ENCODE results near the gene CD58.

Gene CD58

DNA sequence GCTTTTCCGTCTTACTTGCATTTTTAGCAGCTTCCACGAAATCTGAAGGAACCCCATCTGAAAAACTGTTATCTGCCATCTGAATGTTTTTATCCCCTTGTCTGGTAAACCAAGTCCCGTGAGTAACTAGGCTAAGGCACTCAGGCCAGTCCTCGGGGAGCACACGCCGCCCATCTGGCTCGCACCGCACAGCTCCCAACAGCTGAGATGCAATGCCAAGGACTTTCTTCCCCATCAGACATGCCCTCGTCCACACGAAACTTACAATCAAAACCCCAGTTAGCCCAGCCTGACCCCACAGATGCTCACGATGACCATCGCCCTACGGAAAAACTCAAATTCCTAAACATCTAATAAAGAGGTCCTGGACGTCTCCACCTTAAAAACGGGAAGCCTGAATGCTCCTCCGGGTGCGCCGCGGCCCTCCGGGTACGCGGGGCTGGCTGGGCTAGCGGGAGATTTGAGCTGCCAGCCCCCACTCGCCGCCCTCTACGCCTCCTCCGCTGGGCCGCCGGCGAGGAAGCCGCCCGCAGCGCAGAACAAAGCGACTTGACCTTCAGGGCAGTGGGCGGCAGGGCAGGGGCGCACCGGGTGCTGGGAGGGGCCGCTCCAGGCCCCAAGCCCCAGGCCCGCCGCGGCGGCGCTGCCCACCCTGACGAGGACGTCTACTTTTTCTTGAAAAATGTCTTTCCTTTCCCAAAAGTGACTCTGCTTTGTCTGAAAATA is 36.6 kb downstream of the CD58 start:
- DNase-seq (ENCODE audit: low read depth, low spot score): no peak
- TF ChIP-seq, protein P1, sequence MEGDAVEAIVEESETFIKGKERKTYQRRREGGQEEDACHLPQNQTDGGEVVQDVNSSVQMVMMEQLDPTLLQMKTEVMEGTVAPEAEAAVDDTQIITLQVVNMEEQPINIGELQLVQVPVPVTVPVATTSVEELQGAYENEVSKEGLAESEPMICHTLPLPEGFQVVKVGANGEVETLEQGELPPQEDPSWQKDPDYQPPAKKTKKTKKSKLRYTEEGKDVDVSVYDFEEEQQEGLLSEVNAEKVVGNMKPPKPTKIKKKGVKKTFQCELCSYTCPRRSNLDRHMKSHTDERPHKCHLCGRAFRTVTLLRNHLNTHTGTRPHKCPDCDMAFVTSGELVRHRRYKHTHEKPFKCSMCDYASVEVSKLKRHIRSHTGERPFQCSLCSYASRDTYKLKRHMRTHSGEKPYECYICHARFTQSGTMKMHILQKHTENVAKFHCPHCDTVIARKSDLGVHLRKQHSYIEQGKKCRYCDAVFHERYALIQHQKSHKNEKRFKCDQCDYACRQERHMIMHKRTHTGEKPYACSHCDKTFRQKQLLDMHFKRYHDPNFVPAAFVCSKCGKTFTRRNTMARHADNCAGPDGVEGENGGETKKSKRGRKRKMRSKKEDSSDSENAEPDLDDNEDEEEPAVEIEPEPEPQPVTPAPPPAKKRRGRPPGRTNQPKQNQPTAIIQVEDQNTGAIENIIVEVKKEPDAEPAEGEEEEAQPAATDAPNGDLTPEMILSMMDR (IDR thresholded peaks at IDR 0.05; ENCODE audit: insufficient read depth, low read length, missing control alignments): no peak
- CTCF ChIA-PET: no interaction called here
- POLR2A ChIA-PET: no interaction called here
- no peak overlapping the region for H3K4me3 ChIP-seq (ENCODE audit: low read depth, low read length)

DNA sequence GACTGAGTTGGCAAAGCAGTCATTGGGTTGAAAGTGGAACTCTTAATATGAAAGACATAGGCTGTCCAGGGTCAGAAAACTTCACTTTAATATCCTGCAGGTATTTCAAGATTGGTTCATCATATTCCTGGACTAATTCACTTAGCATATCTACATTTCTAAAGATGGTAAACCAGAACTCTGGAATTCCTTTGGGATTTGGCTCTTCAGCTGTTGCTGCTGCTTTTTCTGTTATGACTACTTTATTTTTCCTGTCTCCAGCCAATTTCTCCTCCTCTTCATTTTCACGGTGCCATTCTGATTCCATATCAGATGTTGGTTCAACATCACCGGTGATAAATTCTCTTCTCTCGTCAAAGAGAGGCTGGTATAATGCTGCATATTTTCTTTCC is 37.4 kb downstream of the CD58 start:
- TF ChIP-seq, protein P1 (IDR thresholded peaks at IDR 0.05; ENCODE audit: insufficient read depth, low read length, missing control alignments): no peak

DNA sequence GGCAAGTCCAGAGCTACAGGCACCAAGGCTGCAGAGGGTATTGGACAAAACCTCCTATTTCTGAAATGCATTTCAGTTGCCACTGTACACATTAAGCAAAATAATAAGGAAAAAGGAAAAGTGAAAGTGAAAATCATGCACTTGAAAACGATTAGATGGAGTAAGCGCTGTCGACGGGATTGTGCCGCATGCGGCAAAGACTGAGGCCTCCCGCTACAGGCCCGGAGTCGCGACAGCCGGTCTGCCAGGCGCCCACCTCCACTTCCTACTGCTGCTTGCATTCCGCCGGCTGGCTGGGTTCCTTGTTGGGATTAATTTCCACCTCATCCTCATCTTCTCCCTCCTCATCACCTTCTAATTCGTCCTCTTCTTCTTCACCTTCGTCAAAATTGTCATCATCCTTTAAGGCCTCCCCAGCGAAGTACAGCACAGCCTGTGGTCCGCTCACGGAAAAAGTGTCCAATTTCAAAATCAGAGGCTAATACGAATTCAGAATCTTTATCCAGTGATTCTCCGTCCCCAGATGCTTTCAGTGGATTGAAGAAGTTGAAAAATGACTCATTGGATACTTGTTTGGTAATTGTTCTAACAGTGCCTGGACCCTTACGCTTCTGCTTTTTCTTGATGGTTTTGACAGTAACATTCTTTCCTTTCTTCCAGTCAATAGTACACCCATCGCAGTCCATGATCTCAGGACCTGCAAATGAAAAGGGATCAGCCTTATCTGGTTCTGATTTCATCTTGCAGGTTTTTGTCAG is 38.0 kb downstream of the CD58 start:
- ChIA-PET CTCF (no interaction called here), POLR2A (no interaction called here)
- H3K4me3 ChIP-seq (ENCODE audit: low read depth, low read length): no peak overlapping the region
- DNase-seq (ENCODE audit: low read depth, low spot score): no peak
- TF ChIP-seq, protein P1 (IDR thresholded peaks at IDR 0.05; ENCODE audit: insufficient read depth, low read length, missing control alignments): no peak

More for the DNA sequence above, 37.4 kb downstream of the CD58 start:
- ChIA-PET CTCF (no interaction called here), POLR2A (no interaction called here)
- DNase-seq (ENCODE audit: low read depth, low spot score): no peak
- H3K4me3 ChIP-seq (ENCODE audit: low read depth, low read length): no peak overlapping the region

DNA sequence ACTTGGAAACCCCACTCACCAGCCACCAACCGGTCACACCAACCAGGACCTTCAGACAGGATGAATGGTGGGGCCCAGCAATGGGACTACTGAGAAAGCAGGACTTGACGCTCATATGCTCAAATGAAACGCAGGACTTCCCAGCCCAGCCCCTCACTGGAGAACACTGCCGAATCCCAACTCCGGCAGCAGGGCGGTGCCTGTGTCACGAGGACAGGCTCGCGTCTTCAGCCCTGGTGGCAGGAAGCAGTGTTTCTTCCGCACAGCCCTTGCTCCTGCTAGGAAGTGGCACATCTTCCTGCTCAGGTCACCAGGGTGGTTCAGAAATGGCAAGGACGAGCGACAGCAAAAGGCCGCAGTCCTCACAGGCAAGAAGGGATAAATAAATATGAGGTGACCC is 38.9 kb downstream of the CD58 start:
- ChIA-PET CTCF (no interaction called here), POLR2A (no interaction called here)
- no peak for DNase-seq (ENCODE audit: low read depth, low spot score)
- TF ChIP-seq, protein P1 (IDR thresholded peaks at IDR 0.05; ENCODE audit: insufficient read depth, low read length, missing control alignments): no peak
- no peak overlapping the region for H3K4me3 ChIP-seq (ENCODE audit: low read depth, low read length)

DNA sequence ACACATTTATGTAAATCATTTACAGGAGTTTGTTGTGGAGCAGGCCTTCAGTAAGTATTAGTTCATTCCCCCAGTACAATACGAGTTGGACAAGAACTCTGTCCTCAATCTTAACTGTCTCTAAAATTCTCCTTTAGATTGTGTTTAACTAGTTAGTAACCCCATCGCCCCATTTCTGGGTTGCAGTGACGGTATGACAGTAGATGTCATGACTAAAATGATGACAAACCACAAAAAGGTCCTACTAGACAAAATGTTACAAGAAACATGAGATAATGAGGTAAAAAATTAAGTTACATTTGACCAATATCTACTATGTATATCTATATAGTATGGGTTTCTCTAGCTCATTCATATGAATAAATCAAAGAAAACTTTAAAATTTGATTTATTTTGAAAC is 41.1 kb downstream of the CD58 start:
- TF ChIP-seq, protein P1 (IDR thresholded peaks at IDR 0.05; ENCODE audit: insufficient read depth, low read length, missing control alignments): no peak
- DNase-seq (ENCODE audit: low read depth, low spot score): no peak
- ChIA-PET CTCF (no interaction called here), POLR2A (no interaction called here)
- H3K4me3 ChIP-seq (ENCODE audit: low read depth, low read length): no peak overlapping the region

DNA sequence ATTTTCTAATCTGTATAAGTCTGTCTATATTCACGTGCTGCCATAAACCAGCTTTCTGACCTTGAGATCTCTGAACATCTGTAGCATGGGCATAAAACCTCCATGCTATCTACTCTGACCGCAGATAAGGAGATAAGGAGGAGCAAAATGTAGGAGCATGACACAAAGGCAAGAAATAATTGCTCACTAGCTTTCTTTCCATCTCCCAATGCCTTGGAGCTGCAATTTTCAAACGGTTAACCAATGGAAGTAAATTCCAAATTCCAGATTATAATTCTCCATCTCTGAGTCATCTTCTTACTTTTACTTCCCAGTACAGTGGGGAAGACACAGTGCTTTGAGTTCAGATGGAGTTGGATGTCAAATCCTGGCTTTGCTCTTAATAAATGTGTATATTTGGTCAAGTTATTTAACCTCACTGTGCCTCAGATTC is 41.6 kb downstream of the CD58 start:
- CTCF ChIA-PET: no interaction called here
- POLR2A ChIA-PET: no interaction called here
- no peak for DNase-seq (ENCODE audit: low read depth, low spot score)
- TF ChIP-seq, protein P1 (IDR thresholded peaks at IDR 0.05; ENCODE audit: insufficient read depth, low read length, missing control alignments): no peak
- H3K4me3 ChIP-seq (ENCODE audit: low read depth, low read length): no peak overlapping the region

All from AG04449 (cell line).